Thyroid gland (tissue), 4 donors: ENCODE results near the gene RPL36.

Experiments used
- CTCF ChIP-seq, 6 experiments: fragments of 200-600 bp in 3 of 6; fragments of 450-650 bp in 3 of 6; sonication (generic) in 3 of 6; IDR thresholded peaks; one replicate each; pipeline ENCODE4 v1.5.1; 2016 to 2019; ENCODE audit warnings: antibody characterized with exemption in 6 of 6, mild to moderate bottlenecking in 2 of 6, inconsistent platforms in 1 of 6, moderate library complexity in 1 of 6
- POLR2A ChIP-seq, 2 donors: fragments of 450-650 bp; IDR thresholded peaks; one replicate each; pipeline ENCODE4 v1.6.1; 2017; ENCODE audit warnings: antibody characterized with exemption in 2 of 2, mild to moderate bottlenecking in 2 of 2, moderate library complexity in 1 of 2

GRCh38 chr19:5674714-5675113 is 15.4 kb upstream of the RPL36 start:
- TF ChIP-seq POLR2A (IDR thresholded peaks at IDR 0.05) (no peak), CTCF (IDR thresholded peaks at IDR 0.05) (no peak)
